Endothelial cell of umbilical vein (primary cell): ENCODE measurements around the gene CFAP61. TPM values are rescaled to one million over a fixed set of nuclear protein-coding genes. Genes with fewer than 3 reads are reported as not detected.

Source experiments
- BruUV-seq: library from RNA; stranded (reverse); fragments of 400-500 nt; replicated peaks from 2 replicates; lab custom pipeline; 2021; lab: Mats Ljungman, UMichigan
- CTCF ChIA-PET: fragments of 300-600, 350-600 bp; sonication (Branson Sonifier 250); formaldehyde crosslinking; loops from one replicate; lab custom pipeline; 2021; ENCODE audit warnings: antibody characterized with exemption, inconsistent platforms; lab: Charles Lee
- POLR2A ChIA-PET: fragments of 300-600, 350-600 bp; sonication (Branson Sonifier 250); formaldehyde crosslinking; loops from one replicate; lab custom pipeline; 2021; ENCODE audit warnings: antibody characterized with exemption, inconsistent platforms; lab: Charles Lee
- DNase-seq: peaks from one replicate; pipeline ENCODE4 v3.0.0-alpha.2; 2011; ENCODE audit warnings: low read depth, low spot score
- FAIRE-seq: peaks from 2 replicates; lab custom pipeline; 2011; peaks lifted over from hg19 to GRCh38; lab: Jason Lieb, UNC
- H2AFZ ChIP-seq: 2 replicates; pipeline ENCODE4 v1.6.0; 2012; ENCODE audit warnings: low read depth, low read length, control low read depth, inconsistent platforms
- H3K27ac ChIP-seq: 2 replicates; pipeline ENCODE4 v1.5.1; 2011; ENCODE audit warnings: low read depth, mild to moderate bottlenecking, control low read depth, low read length, moderate library complexity; ENCODE audit not compliant: insufficient read depth
- H3K27me3 ChIP-seq, 2 experiments: 2 replicates each; pipeline versions ENCODE4 v1.6.0 to v1.6.1; 2011; ENCODE audit warnings: low read length in 2 of 2, mixed read lengths in 1 of 2; ENCODE audit not compliant: control insufficient read depth in 2 of 2, insufficient read depth in 2 of 2
- H3K36me3 ChIP-seq, 2 experiments: 2 replicates in 1 of 2; 3 replicates in 1 of 2; pipeline ENCODE4 v1.5.1; 2011; ENCODE audit warnings: low read length in 2 of 2, mild to moderate bottlenecking in 1 of 2, moderate library complexity in 1 of 2; ENCODE audit not compliant: control insufficient read depth in 2 of 2, insufficient read depth in 2 of 2; ENCODE audit errors: extremely low read depth in 1 of 2
- H3K4me1 ChIP-seq: 3 replicates; pipeline ENCODE4 v1.5.1; 2011; ENCODE audit warnings: mild to moderate bottlenecking, low read length; ENCODE audit not compliant: control insufficient read depth, insufficient read depth; ENCODE audit errors: extremely low read depth
- H3K4me2 ChIP-seq: 2 replicates; pipeline ENCODE4 v1.6.1; 2011; ENCODE audit warnings: low read length, control low read depth, mixed read lengths; ENCODE audit not compliant: insufficient read depth
- H3K4me3 ChIP-seq, 3 experiments: fragments of 200-600 bp in 1 of 3; sonication (generic), shearing (Covaris generic) in 1 of 3; replicated peaks in 1 of 3; 2 replicates each; pipeline ENCODE4 v1.5.1; 2011 to 2016; ENCODE audit warnings: control low read depth in 3 of 3, low read length in 3 of 3, mild to moderate bottlenecking in 2 of 3, inconsistent platforms in 1 of 3, low read depth in 1 of 3, moderate library complexity in 1 of 3; ENCODE audit not compliant: insufficient read depth in 1 of 3
- H3K79me2 ChIP-seq: 2 replicates; pipeline ENCODE4 v1.6.0; 2012; ENCODE audit warnings: low read length, inconsistent platforms; ENCODE audit not compliant: control insufficient read depth, insufficient read depth
- H3K9ac ChIP-seq: replicated peaks from 2 replicates; pipeline ENCODE3; 2011; ENCODE audit warnings: low read length, control low read depth; ENCODE audit not compliant: insufficient read depth; ENCODE audit errors: extremely low read depth
- H3K9me1 ChIP-seq: replicated peaks from 3 replicates; pipeline ENCODE4 v1.6.0; 2011; ENCODE audit warnings: mild to moderate bottlenecking, low read length; ENCODE audit not compliant: control insufficient read depth, insufficient read depth; ENCODE audit errors: extremely low read depth
- H3K9me3 ChIP-seq: replicated peaks from 2 replicates; pipeline ENCODE4 v1.5.1; 2012; ENCODE audit warnings: low read length, inconsistent platforms; ENCODE audit not compliant: control insufficient read depth, insufficient read depth
- H4K20me1 ChIP-seq: replicated peaks from 2 replicates; pipeline ENCODE3; 2011; ENCODE audit warnings: mild to moderate bottlenecking, low read length; ENCODE audit not compliant: control insufficient read depth, insufficient read depth; ENCODE audit errors: extremely low read depth
- EZH2 ChIP-seq: IDR thresholded peaks from 2 replicates; pipeline ENCODE4 v1.6.1; 2012; ENCODE audit warnings: borderline replicate concordance, low read depth, mild to moderate bottlenecking, moderate library complexity, low read length, inconsistent platforms; ENCODE audit not compliant: severe bottlenecking
- FOS ChIP-seq: IDR thresholded peaks from 2 replicates; pipeline ENCODE4 v1.6.1; 2011; ENCODE audit warnings: mild to moderate bottlenecking, low read length, moderate library complexity, borderline replicate concordance; ENCODE audit not compliant: insufficient read depth
- GATA2 ChIP-seq: IDR thresholded peaks from 2 replicates; pipeline ENCODE4 v1.7.0; 2011; ENCODE audit warnings: low read depth, mild to moderate bottlenecking, moderate library complexity, mixed read lengths, low read length; ENCODE audit not compliant: insufficient read length, insufficient read depth
- JUN ChIP-seq: IDR thresholded peaks from 2 replicates; pipeline ENCODE4 v1.6.1; 2011; ENCODE audit warnings: borderline replicate concordance, low read depth; ENCODE audit not compliant: insufficient read length, insufficient read depth
- MYC ChIP-seq: IDR thresholded peaks from one replicate; pipeline ENCODE4 v1.6.1; 2011; ENCODE audit warnings: mild to moderate bottlenecking, low read depth, low read length
- POLR2A ChIP-seq: IDR thresholded peaks from 2 replicates; pipeline ENCODE4 v1.6.1; 2012; ENCODE audit warnings: low read depth, mild to moderate bottlenecking, control low read depth, low read length
- POLR2AphosphoS5 ChIP-seq: IDR thresholded peaks from 2 replicates; pipeline ENCODE4 v1.6.1; 2012; ENCODE audit warnings: low read depth, mild to moderate bottlenecking, control low read depth, low read length, moderate library complexity; ENCODE audit not compliant: insufficient read depth
- dilution Hi-C: fragments of 300-500 bp; cut with MboI; formaldehyde crosslinking; loops from one replicate; pipeline ENCODE4 v1.15.0; 2019; ENCODE audit warnings: low sequenced_read_pairs; ENCODE audit not compliant: extremely low pct_ligation_motif_present
- intact Hi-C: fragments of 100-400 bp; cut with micrococcal nuclease; formaldehyde crosslinking; loops from one replicate; pipeline ENCODE4 v1.10.0; 2022
- polyA plus RNA-seq, 4 experiments: library from polyadenylated mRNA; depleted of rRNA in 3 of 4; stranded (reverse) in 3 of 4; unstranded in 1 of 4; fragments of >200 nt; gene quantifications; 2 replicates each; pipeline versions ENCODE4 v1.2.1 to v1.2.3, GENCODE V29; 2011 to 2012; ENCODE audit warnings: missing spikeins in 1 of 4
- total RNA-seq: library from RNA; stranded (reverse); gene quantifications from 2 replicates; pipeline ENCODE4 v1.2.3, GENCODE V29; 2021
- TF ChIP-seq, protein P1 (sequence below): IDR thresholded peaks from 2 replicates; pipeline ENCODE4 v1.6.1; 2011; ENCODE audit not compliant: insufficient read depth, insufficient read length
- TF ChIP-seq, protein P2 (sequence below), 2 donors: IDR thresholded peaks; 1 replicate in 1 of 2; 2 replicates in 1 of 2; pipeline ENCODE4 v1.5.1; 2011; ENCODE audit warnings: low read length in 2 of 2, mild to moderate bottlenecking in 2 of 2, moderate library complexity in 2 of 2, control low read depth in 1 of 2, inconsistent platforms in 1 of 2, low read depth in 1 of 2; ENCODE audit not compliant: insufficient read depth in 1 of 2; ENCODE audit errors: extremely low read depth in 1 of 2

Gene CFAP61
- total and polyA plus RNA-seq, 2 donors (not counting 3 experiments of a cell fraction or from before 2014, with no cell fraction given): not detected

DNA sequence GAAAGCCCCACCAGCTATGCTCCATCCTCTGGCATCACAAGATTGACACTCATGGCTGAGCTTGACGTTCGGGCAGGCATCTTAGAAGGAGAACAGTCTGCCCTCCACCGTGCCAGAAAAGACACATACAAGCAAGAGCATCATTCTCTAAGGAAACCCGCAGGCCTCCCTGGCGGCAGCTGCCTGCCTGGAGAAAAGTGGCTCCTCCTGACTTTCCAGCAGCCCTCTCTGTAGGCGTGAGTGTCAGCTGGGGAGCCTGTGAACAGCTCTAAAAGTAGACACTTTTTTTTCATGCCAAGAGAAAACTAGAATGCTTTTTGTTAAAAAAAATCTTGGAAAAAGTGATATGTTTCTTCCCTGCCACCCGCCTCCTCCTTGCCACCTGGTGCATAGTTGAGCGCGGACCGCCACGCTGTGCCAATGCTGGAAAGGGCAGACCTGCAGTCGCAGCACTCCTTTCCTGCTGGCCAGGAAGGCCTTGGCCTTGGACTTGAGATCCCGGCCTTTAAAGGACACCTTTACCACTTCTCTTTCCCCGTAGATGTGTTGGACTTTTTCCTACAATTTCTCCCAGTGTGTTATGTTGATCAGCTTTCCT lies 285.9 kb downstream of the CFAP61 start:
- CTCF ChIA-PET: no interaction called here
- TF ChIP-seq JUN (no peak), GATA2 (no peak), EZH2 (no peak), MYC (no peak), POLR2AphosphoS5 (no peak), FOS (no peak), POLR2A (no peak)
- TF ChIP-seq, protein P1, sequence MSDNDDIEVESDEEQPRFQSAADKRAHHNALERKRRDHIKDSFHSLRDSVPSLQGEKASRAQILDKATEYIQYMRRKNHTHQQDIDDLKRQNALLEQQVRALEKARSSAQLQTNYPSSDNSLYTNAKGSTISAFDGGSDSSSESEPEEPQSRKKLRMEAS: no peak
- TF ChIP-seq, protein P2, sequence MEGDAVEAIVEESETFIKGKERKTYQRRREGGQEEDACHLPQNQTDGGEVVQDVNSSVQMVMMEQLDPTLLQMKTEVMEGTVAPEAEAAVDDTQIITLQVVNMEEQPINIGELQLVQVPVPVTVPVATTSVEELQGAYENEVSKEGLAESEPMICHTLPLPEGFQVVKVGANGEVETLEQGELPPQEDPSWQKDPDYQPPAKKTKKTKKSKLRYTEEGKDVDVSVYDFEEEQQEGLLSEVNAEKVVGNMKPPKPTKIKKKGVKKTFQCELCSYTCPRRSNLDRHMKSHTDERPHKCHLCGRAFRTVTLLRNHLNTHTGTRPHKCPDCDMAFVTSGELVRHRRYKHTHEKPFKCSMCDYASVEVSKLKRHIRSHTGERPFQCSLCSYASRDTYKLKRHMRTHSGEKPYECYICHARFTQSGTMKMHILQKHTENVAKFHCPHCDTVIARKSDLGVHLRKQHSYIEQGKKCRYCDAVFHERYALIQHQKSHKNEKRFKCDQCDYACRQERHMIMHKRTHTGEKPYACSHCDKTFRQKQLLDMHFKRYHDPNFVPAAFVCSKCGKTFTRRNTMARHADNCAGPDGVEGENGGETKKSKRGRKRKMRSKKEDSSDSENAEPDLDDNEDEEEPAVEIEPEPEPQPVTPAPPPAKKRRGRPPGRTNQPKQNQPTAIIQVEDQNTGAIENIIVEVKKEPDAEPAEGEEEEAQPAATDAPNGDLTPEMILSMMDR (IDR thresholded peaks at IDR 0.05; ENCODE audit: extremely low read depth in 1 of 2, insufficient read depth in 1 of 2, low read depth in 1 of 2, low read length in 2 of 2): no peak
- H3K79me2 ChIP-seq: no peaks in the 10 kb centered on the region
- no peak overlapping the region for H3K9ac ChIP-seq
- no peak for FAIRE-seq
- intact Hi-C loops: no loop called here
- no peaks in the 10 kb centered on the region for H3K36me3 ChIP-seq
- H3K27me3 ChIP-seq: no peaks in the 10 kb centered on the region
- no peak for DNase-seq
- H4K20me1 ChIP-seq: no peaks in the 10 kb centered on the region
- H3K9me3 ChIP-seq: no peaks in the 10 kb centered on the region
- POLR2A ChIA-PET: no interaction called here
- no peak overlapping the region for H3K4me3 ChIP-seq
- no peaks in the 10 kb centered on the region for H3K9me1 ChIP-seq
- dilution Hi-C loops: no loop called here
- H3K4me1 ChIP-seq: no peaks in the 10 kb centered on the region
- no peak overlapping the region for H3K27ac ChIP-seq
- no peak overlapping the region for H3K4me2 ChIP-seq
- BruUV-seq: no TSS peak
- no peak overlapping the region for H2AFZ ChIP-seq
